Measurements from ENCODE around the gene ZNF407.

DNA sequence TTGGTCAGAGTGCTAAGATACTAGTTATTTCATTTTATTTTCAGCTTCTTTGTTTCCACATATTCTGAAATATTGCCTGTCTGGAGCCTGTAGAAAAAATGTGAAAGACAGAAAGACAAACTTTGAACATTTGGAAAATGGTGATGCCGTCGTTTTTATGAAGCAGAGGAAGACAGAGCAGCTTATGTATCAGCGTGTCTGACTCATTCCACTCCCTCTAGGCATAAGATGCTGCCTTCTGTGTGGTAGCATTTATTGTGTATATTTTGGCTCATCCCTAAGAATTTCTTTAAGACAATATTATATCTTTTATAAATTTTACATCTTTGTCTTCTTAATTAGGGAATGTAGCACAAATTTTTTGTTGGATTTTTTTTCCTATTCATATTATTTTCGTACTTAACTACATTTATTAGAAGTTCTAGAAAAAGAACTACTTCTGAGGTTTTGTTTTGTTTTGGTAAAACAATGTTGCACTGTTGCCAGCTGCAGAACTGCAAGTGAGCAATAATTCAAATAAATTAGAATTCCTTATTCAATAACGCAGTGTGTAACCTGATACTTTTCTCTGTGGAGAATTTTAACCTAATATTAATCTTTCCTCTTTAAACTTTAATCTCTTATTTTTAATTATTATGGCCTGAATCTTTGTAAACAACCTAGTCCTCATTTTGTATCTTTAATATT lies 300.4 kb downstream of the ZNF407 start:
- no peak for TF ChIP-seq CTCF (IDR thresholded peaks at IDR 0.05; ENCODE audit: insufficient read depth, low read length, poor library complexity, severe bottlenecking)
- TF ChIP-seq EZH2phosphoT487 (conservative IDR thresholded peaks at IDR 0.05; ENCODE audit: low read length): no peak
